NCI-H748 (cell line): ENCODE results near the gene BNIP2.
"Not testable (repeated sequence)": the region's sequence is repeated elsewhere in the genome, so short reads cannot be mapped to it uniquely, and the experiment has no call there.

Experiments used
- DNase-seq: peaks from one replicate; lab custom pipeline; 2025; ENCODE audit not compliant: unreplicated experiment; lab: John Stamatoyannopoulos, UW

The BNIP2 gene, protein sequence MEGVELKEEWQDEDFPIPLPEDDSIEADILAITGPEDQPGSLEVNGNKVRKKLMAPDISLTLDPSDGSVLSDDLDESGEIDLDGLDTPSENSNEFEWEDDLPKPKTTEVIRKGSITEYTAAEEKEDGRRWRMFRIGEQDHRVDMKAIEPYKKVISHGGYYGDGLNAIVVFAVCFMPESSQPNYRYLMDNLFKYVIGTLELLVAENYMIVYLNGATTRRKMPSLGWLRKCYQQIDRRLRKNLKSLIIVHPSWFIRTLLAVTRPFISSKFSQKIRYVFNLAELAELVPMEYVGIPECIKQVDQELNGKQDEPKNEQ

DNA sequence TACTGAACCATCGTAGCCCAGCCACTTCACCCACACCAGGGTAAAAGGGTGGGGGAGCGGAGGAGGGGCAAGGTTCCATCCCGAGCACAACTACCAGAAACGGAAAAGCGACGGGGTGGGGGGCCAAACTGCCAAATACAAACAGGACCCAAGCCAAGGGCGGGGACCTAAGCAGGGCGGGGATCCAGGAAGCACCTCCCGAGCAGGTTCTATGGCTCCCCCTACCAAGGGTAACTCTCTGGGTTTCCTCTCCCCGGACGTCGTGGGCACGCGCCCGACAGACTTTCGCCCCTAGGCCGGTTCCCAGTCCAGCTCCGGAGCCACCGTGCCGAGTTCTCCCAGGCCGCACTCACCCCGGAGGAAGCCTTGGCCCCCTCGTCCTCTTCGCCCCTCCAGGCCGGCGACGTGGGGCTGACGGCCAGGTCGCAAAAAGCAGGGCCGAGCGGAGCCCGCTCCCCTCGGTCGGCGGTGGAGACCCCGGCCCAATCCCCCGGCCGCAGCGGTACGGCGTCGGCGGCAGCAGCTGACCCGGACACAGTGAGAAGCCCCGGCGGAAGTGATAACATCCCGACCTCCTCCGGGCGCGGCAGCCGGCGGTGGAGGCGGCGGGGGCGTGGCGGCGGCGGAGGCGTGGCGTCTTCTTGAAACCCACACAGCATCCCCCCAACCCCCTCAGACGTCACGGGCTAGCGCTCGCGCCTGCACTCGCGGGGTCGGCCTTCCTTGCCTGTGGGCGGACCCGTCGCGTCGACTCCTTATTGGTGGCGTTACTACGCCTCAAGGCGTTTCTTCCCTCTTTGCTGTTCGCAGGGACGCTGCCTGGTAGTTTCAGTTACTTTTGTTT lies at the start of gene BNIP2:
Gene BNIP2 (minus strand): TSS at position 539 of the 844 bp plus-strand sequence. CDS start 6,863 bp downstream, outside the sequence.
- DNase-seq: peak; percentile 94

DNA sequence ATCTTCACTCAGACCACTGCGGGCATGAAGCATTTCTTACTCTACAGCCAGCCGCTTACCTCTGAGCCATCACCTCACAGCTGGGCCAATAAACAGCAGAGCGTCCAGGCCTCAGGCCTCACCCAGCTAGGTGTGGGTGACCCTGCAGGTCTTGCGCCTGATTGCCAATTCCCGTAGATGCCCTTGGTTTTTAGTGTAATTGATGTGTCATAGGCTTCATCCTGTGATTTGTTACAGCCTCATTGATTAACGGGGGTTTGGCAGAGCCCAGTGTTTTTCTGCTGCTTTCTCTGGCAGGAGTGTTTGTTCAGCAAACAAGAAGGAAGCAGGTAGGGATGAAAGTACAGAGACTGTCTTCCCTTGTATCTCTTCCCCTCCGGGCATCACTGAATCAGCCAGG lies 49.6 kb upstream of the BNIP2 start:
- peak; percentile 65 for DNase-seq

DNA sequence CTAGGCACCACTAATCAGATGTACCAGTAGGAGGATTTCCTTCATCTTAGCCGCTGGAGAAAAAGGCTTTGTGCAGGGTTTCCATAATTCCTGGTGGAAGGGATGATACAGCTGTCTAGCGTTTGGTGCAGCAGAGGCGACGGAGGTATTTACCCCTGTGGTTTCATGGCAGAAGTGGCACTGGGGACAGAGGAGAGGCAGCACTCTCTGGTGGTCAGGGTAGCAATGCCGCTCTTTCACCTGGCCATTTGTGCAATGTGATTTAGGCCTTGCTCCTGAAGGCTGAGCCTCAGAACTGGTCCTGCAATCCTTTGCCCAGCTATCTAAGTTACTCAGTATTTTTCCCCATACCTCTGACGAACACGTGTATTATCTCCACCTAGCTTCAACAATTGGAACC lies 47.1 kb upstream of the BNIP2 start:
- DNase-seq: no peak

DNA sequence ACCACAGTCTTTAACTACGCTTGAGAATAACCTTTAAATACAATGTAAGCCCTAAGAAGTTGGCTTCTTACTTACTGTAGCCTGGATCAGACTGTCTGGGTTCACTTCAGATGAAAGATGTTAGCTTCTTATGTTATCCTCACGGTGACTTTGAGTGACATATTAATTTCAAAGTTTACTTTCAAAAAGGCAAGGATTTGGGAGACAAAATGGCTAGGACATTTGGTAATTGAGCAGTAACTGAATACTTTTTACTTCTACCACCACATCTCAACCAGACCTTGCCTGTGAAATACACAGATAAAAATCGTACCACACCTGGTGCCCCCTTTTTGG lies 36.0 kb upstream of the BNIP2 start:
- no peak for DNase-seq

DNA sequence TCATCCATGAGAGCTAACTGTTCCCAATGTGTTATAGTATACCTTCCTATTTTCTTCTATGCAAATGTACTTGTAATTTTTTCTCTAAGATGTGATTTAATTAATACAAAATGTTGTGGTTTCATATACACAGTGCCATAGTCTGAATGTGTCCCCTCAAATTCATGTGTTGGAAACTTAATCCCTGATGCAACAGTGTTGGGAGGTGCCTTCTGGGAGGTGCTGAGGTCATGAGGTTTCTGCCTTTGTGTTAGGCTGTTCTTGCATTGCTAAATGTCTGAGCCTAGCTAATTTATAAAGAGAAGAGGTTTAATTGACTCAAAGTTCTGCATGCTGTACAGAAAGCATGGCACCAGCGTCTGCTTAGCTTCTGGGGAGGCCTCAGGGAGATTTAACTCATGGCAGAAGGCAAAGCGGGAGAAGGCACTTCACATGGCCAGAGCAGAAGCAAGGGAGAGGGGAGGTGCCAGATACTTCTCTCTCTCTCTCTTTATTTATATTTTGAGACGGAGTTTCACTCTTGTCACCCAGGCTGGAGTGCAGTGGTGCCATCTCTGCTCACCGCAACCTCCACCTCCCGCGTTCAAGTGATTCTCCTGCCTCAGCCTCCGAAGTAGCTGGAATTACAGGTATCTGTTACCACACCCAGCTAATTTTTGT lies 34.7 kb upstream of the BNIP2 start:
- no peak for DNase-seq

DNA sequence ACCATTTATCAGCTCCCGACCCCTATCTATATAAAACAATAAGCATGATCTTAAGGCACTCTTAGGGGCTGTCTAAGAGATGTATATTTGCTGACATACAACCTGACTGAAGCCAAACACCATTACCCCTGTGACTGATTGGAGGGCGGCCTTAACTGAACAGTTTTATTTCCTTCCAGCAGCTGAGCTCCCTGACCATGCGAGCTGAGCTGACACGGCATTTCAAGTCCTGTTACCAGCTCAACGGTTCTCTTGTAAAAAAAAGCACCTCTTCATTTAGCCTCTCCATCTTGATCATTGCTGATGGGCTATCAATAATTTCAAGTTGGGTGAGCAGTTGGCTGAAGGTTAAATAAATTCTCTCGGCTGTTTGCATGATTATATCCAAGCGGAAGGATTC lies 33.4 kb upstream of the BNIP2 start:
- DNase-seq: no peak

DNA sequence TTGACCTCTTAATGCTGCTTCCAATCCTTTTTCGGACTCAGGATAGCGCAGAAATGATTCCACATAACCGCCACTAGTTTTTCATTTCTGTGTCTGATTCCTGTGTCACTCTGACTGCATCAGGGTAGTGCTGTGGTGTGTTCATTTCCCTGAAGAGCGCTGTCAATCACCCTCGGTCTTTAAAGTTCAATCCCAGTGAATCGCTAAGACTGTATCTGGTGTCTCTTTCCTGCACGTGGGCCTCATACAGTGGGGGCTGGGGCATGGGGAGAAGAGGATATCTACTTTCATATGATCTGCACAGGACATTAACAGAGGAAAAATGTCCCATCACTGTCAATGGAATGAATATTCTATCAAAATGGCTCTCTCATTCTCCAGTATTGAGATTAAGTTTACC lies 32.9 kb upstream of the BNIP2 start:
- DNase-seq: no peak

DNA sequence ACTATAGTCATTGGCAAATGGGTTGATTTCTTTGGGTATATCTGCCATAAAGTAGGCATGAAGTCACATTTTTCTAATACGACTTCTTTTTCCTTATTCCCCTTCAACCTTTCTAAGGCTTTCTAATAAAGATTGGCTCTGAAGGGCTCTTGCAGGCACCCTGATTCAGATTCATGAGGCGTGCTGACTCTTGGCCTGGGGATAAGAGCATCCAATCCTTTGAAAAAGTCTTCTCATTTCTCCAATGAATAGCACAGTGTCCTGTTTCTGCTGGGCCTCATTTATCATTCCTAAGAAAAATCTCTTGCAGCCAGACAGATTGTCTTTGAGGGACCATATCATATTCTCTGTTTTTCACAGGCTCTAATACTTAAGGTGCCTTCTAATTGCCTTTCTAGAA lies 32.3 kb upstream of the BNIP2 start:
- no peak for DNase-seq

DNA sequence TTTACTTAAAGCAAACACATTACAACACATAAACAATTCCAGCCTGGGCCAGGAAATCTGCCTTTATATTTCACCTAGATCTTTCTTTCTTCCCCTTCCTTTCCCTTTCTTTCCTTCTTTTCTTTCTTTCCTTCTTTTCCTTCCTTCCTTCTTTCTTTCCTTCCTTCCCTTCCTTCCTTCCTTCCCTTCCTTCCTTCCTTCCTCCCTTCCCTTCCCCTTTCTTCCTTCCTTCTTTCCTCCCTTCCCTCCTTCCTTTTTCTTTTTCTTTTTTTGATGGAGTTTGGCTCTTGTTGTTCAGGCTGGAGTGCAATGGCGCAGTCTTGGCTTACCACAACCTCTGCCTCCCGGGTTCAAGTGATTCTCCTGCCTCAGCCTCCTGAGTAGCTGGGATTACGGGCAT lies 24.1 kb upstream of the BNIP2 start:
- no peak for DNase-seq

DNA sequence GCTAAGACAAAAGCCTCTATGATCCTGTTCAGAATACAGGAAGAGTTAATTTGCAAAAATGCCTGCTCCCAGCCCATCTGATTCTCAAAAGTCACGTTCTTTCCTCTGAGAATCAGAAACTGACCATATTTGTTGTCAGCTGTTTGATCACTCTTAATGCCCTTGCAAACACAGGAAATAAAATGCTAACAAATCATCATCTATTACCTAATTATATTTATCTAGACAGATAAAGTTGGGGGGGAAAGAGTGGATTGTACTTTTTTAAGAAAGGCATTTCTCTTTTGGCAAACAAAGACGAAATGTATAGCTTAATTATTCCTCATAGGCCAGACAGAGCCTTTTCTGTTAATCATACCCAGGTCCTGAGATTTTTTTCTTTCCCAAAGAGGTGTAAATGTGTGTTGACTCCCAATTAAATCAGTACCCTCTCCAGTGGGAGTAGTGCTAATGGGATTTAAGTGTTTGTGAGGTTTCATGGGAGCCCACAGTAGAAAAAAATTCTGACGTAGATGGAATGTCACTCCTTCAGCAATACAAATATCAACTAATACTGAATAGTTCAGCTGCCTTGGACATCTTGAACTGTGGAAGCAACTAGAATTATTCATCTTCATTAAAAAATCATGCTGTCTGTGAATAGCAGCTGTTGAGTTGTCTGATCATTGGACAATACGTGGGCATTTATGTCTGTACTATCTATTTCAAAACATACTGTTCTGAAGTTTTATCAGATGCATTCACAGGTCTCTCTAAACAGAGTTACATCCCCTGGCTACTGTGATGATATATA lies 22.5 kb upstream of the BNIP2 start:
- peak; percentile 54 for DNase-seq

DNA sequence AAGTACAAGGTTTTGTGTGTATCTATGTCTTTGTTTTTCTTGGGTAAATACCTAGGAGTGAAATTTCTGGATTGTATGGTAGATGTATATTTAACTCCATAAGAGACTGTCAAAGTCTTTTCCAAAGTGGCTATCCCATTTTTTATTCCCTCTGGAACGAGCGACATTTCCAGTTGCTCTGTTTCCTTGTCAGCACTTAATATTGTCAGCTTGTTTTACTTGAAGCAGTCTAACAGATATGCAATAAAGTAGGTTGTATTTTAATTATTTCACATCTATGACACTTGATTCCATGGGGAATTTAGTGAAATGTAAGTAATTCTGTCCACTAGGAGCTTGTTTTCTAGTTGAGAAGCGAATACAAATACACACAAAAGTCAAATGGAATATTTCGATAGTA lies 18.5 kb upstream of the BNIP2 start:
- no peak for DNase-seq

DNA sequence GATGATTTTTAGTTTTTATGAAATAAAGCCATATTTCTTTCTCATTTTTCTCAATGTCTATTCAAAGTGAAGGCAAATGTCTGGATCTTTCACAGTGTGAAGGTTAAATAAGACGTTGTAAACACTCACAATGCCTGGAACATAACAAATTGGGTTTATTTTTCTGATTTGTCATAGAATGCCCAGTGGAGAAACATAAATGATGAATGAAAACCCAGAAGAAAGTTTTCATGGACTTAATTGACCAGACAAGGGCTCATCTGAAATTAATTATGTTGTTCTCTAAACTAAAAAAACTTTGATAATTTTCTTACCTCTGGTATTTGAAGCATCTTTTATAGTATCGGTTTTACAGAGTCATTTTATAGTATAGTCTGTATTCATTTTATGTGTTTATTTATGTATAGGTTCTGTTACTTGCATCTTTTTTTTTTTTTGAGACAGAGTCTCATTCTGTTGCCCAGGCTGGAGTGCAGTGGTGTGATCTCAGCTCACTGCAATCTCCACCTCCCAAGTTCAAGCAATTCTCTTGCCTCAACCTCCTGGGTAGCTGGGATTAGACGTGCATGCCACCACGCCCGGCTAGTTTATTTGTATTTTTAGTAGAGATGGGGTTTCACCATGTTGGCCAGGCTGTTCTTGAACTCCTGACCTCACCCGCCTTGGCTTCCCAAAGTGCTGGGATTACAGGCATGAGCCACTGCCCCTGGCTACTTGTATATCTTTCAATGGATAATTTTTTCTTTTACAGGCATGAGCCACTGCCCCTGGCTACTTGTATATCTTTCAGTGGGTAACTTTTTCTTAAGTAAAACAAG lies 15.1 kb upstream of the BNIP2 start:
- DNase-seq: no peak

DNA sequence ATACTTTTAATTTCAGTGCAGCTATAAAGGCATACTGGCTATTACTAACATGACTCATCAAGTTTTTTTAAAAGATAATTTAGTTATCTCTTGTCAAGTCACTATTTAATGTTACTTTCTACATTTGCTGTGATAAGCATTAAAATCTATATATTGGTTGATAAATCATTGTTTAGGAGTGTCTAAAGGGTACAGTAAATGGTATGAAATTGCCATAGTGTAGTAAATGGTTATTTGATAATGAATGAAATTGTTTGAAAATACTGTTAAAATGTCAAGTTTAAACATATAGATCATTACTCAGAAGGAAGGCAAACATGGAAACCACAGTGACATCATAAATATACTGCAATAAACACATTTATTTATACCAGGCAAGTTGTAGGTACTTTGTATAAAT lies 13.2 kb upstream of the BNIP2 start:
- no peak for DNase-seq

DNA sequence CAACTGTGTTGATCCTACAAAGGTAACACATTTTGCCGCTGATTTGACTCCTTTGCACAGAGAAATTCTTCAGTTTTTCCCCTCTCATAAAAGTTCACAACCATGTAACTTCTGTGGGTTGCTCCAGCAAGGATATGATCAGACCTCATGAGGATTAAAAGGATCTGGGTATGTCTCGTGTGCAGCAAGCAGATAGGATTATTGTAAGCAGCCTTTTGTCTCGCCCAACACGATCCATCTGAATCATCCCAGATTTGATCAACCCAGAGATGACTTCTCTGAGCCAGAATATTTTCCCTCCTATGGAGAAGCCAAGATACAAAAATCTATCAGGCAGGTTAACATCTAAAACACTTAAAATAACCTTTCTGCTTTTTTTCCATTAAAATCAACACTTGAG lies 12.8 kb upstream of the BNIP2 start:
- no peak for DNase-seq

DNA sequence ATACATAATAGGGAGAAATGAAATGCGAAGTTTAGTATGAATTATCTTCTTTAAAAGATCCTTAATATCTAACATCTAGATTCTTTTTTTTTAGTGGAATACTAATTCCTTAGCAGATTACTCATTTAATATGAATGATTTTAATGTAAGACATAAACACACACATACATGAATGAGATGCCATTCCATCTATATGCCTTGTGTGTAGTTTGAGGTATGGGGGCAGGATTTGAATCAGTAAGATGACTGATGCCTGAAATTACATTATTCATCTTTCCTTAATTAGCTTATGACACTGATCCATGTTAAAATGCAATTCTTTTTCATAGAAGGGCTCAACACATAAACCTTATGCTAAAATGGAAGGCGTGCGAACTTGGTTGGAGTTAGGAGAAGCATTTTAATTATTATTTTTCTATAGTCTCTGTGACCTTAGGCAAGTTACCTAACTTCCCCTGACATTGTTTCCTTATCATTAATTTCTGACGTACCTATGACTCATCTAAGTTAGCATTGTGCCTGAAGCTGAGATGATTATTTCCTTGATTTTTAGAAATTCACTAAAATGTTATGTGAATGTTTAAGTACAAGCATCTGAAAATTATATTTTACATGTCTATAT lies 10.8 kb upstream of the BNIP2 start:
- DNase-seq: no peak

DNA sequence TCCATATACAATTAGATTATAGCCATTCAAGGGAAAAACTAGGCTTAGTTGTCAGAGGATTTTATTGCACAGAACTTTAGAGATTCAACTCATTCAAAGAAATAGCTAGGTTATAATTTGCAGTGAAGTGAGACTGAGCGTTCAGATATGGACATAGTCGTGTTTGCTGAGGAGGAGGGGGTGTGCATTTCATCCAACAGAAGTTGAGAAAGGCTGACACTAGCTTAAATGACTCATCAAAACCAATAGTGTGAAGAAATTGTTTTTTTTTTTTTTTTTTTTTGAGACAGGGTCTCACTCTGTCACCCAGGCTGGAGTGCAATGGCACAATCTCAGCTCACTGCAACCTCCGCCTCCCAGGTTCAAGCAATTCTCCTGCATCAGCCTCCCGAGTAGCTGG lies 8.9 kb upstream of the BNIP2 start:
- not testable (repeated sequence) for DNase-seq

DNA sequence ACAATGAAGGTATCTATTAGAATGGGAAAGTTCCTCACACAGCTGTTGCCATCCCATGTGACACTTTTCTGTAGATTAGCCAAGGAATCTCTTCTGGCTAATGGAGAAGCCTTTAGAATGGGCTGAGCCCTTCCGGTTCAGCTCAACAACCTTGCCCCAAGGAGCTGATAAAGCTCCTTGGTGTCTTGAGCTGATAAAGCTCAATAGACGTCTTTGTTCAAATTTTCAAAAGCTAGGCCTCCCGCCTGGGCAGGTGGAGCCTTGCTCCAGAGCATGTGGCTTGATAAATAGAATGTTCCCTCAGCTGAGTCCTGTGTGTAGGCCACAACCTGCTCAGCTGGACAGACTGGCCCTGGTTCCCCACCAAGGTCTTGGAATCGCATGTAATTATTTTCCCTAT lies 7.2 kb upstream of the BNIP2 start:
- no peak for DNase-seq

DNA sequence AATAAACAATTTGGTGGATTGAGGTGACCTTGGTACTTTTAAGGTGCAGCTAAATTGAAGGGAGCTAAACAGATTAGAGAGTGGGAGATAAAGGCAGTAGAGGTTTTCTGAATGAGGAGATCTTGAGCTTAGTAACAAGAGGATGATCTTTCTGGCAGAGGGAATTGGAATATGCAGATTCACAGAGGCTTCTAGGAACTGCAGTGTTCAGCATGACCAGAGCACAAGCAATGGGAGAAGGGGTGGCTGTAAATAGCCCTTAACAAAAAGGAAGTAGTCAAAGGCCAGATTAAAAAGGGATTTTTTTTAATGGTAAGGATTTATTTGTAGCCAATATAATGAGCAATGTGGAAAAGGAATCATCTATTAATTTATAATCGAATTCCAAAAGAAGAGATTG lies 5.7 kb upstream of the BNIP2 start:
- DNase-seq: no peak

DNA sequence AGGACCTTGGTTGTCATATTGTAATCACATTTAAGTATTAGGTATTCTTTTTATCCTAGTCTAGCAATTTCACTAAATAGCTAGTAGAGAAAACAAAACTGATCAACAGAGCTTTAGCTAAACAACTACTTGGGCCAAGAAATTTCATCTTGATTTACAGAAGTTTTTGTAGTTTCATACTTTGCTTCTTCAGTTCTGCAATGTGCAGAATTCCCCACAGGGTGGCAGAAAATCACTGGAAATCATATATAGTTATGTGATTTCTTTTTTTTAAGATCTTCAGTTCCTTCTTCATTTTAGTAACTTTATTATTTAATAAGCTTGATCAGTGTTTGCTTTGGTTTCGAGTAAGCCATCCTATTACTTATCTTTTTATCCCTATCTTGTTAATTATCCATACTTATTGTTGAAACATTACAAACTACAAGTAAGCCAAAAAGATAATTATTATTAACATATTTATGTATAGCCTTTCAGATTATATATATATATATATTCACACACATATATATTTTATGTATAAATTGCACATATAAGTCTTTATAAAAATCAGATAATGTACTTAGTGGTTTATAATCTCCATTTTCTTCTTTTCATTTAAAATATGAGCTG lies 2.2 kb upstream of the BNIP2 start:
- peak; percentile 35 for DNase-seq
